Neural progenitor cell (in vitro differentiated cells): Measurements from ENCODE around the gene PRDX1. TPM values are rescaled to one million over a fixed set of nuclear protein-coding genes. Genes with fewer than 3 reads are reported as not detected.

Experiments
- DNase-seq: peaks from one replicate; pipeline ENCODE4 v3.0.0-alpha.2; 2016; ENCODE audit warnings: low spot score
- H2AFZ ChIP-seq: fragments of 200-600 bp; sonication (generic); replicated peaks from 2 replicates; pipeline ENCODE4 v1.6.1; 2016; ENCODE audit warnings: antibody characterized with exemption
- H3F3A ChIP-seq: fragments of 200-600 bp; sonication (generic); 2 replicates; pipeline ENCODE4 v1.6.1; 2016; ENCODE audit warnings: antibody characterized with exemption, low read depth
- H3K27ac ChIP-seq: fragments of 200-600 bp; sonication (generic); 2 replicates; pipeline ENCODE4 v1.5.1; 2016; ENCODE audit warnings: mild to moderate bottlenecking
- H3K27me3 ChIP-seq: fragments of 200-600 bp; sonication (generic); 2 replicates; pipeline ENCODE4 v1.6.1; 2016; ENCODE audit warnings: mild to moderate bottlenecking, moderate library complexity
- H3K36me3 ChIP-seq: fragments of 200-600 bp; sonication (generic); 2 replicates; pipeline ENCODE4 v1.5.1; 2016
- H3K4me1 ChIP-seq: fragments of 200-600 bp; sonication (generic); 2 replicates; pipeline ENCODE4 v1.6.1; 2016; ENCODE audit warnings: mixed run types
- H3K4me2 ChIP-seq: fragments of 200-600 bp; sonication (generic); 2 replicates; pipeline ENCODE4 v1.6.1; 2016
- H3K4me3 ChIP-seq: fragments of 200-600 bp; sonication (generic); 2 replicates; pipeline ENCODE4 v1.5.1; 2016
- H3K79me2 ChIP-seq: fragments of 200-600 bp; sonication (generic); 2 replicates; pipeline ENCODE4 v1.6.1; 2016; ENCODE audit warnings: low read depth
- H3K9ac ChIP-seq: fragments of 200-600 bp; sonication (generic); 2 replicates; pipeline ENCODE4 v1.6.1; 2016
- H3K9me3 ChIP-seq: fragments of 200-600 bp; sonication (generic); 2 replicates; pipeline ENCODE4 v1.5.1; 2016; ENCODE audit warnings: low read depth
- H4K20me1 ChIP-seq: fragments of 200-600 bp; sonication (generic); 2 replicates; pipeline ENCODE4 v1.6.1; 2016; ENCODE audit warnings: low read depth
- H3K27ac Mint-ChIP-seq: 3 replicates; pipeline ENCODE4 v1.8.0; 2021; ENCODE audit warnings: mixed read lengths
- H3K27me3 Mint-ChIP-seq: 2 replicates; pipeline ENCODE4 v1.8.0; 2022; ENCODE audit warnings: low read depth, mild to moderate bottlenecking, inconsistent platforms, moderate library complexity, mixed read lengths; ENCODE audit not compliant: insufficient read depth
- H3K36me3 Mint-ChIP-seq: 3 replicates; pipeline ENCODE4 v1.8.0; 2021; ENCODE audit warnings: mixed read lengths
- H3K4me1 Mint-ChIP-seq: 3 replicates; pipeline ENCODE4 v1.8.0; 2021; ENCODE audit warnings: mixed read lengths
- H3K4me3 Mint-ChIP-seq: 3 replicates; pipeline ENCODE4 v1.8.0; 2021; ENCODE audit warnings: mild to moderate bottlenecking, moderate library complexity, mixed read lengths
- H3K9me3 Mint-ChIP-seq: 3 replicates; pipeline ENCODE4 v1.8.0; 2020; ENCODE audit warnings: mixed read lengths
- EZH2 ChIP-seq: fragments of 200-600 bp; sonication (generic); IDR thresholded peaks from 2 replicates; pipeline ENCODE4 v1.6.1; 2017; ENCODE audit warnings: antibody characterized with exemption, mild to moderate bottlenecking, moderate library complexity
- EZH2phosphoT487 ChIP-seq: fragments of 200-600 bp; sonication (generic); IDR thresholded peaks from 2 replicates; pipeline ENCODE4 v1.6.1; 2017; ENCODE audit warnings: antibody characterized with exemption
- total RNA-seq: library from RNA; depleted of rRNA; stranded (reverse); fragments of >200 nt; gene quantifications from 2 replicates; pipeline ENCODE4 v1.2.3, GENCODE V29; 2015; ENCODE audit warnings: low replicate concordance
- TF ChIP-seq, protein P1 (sequence below): fragments of 200-600 bp; sonication (generic); IDR thresholded peaks from 2 replicates; pipeline ENCODE4 v1.5.1; 2017; ENCODE audit warnings: antibody characterized with exemption, mild to moderate bottlenecking

Gene PRDX1
- total RNA-seq, 1 donor from 2014 or later, result 653 TPM

DNA sequence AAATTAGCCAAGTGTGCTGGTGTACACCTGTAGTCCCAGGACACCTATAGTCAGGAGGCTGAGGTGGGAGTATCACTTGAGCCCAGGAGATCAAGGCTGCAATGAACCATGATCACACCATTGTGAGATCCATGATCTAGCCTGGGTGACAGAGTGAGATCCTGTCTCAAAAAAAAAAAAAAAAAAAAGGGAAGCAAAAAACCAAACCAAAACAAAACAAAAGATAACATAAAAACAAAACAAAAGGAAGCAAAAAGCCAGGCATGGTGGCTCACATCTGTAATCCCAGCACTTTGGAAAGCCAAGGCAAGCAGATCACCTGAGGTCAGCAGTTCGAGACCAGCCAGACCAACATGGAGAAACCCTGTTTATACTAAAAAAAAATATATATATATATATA is 19.5 kb upstream of the PRDX1 start:
- no peak overlapping the region for H2AFZ ChIP-seq
- no peaks in the 10 kb centered on the region for H4K20me1 ChIP-seq
- H3K9ac ChIP-seq, result no peak overlapping the region
- no peaks in the 10 kb centered on the region for H3K36me3 ChIP-seq
- no peaks in the 10 kb centered on the region for H3F3A ChIP-seq
- peaks cover 8% of the 10 kb centered on the region for H3K27me3 Mint-ChIP-seq
- no peak for DNase-seq
- no peaks in the 10 kb centered on the region for H3K9me3 Mint-ChIP-seq
- H3K27ac ChIP-seq, result no peak overlapping the region
- no peak overlapping the region for H3K4me3 ChIP-seq
- H3K27ac Mint-ChIP-seq, result no peak overlapping the region
- no peak overlapping the region for H3K4me2 ChIP-seq
- no peaks in the 10 kb centered on the region for H3K27me3 ChIP-seq
- TF ChIP-seq, protein P1, sequence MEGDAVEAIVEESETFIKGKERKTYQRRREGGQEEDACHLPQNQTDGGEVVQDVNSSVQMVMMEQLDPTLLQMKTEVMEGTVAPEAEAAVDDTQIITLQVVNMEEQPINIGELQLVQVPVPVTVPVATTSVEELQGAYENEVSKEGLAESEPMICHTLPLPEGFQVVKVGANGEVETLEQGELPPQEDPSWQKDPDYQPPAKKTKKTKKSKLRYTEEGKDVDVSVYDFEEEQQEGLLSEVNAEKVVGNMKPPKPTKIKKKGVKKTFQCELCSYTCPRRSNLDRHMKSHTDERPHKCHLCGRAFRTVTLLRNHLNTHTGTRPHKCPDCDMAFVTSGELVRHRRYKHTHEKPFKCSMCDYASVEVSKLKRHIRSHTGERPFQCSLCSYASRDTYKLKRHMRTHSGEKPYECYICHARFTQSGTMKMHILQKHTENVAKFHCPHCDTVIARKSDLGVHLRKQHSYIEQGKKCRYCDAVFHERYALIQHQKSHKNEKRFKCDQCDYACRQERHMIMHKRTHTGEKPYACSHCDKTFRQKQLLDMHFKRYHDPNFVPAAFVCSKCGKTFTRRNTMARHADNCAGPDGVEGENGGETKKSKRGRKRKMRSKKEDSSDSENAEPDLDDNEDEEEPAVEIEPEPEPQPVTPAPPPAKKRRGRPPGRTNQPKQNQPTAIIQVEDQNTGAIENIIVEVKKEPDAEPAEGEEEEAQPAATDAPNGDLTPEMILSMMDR, result no peak
- no peak for TF ChIP-seq EZH2
- TF ChIP-seq EZH2phosphoT487, result no peak
- no peak overlapping the region for H3K4me3 Mint-ChIP-seq
- no peaks in the 10 kb centered on the region for H3K4me1 ChIP-seq
- H3K36me3 Mint-ChIP-seq, result no peaks in the 10 kb centered on the region
- H3K9me3 ChIP-seq, result no peaks in the 10 kb centered on the region
- H3K79me2 ChIP-seq, result no peaks in the 10 kb centered on the region
- peaks cover 11% of the 10 kb centered on the region for H3K4me1 Mint-ChIP-seq

DNA sequence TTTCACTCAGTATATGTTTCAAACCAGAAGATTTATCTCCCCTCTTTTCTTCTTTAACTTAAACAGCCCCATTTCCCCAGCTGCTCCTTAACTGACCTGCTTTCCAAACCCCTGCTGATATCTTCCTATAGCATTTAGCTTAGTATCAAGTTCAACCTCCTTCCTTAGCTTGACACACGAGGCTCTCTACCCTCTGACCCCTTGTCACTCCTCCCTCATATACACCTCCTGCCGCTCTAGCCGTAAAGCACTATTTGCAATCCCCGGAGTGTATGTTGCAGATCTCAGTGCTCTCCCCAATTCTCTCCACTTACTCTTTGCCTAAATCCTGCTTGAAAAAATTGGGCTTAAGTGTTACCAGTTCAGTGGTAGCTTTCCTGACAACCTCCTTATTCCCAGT is 15.2 kb upstream of the PRDX1 start:
- Histone ChIP-seq H4K20me1 (no peaks in the 10 kb centered on the region), H2AFZ (no peak overlapping the region), H3K9ac (no peak overlapping the region), H3K4me1 (no peaks in the 10 kb centered on the region), H3K4me3 (no peak overlapping the region), H3K27me3 (no peaks in the 10 kb centered on the region), H3K27ac (no peak overlapping the region), H3K79me2 (no peaks in the 10 kb centered on the region), H3K4me2 (no peak overlapping the region), H3F3A (no peaks in the 10 kb centered on the region), H3K36me3 (no peaks in the 10 kb centered on the region), H3K9me3 (no peaks in the 10 kb centered on the region)
- H3K27ac Mint-ChIP-seq, result no peak overlapping the region
- H3K36me3 Mint-ChIP-seq, result no peaks in the 10 kb centered on the region
- no peak overlapping the region for H3K4me3 Mint-ChIP-seq
- no peaks in the 10 kb centered on the region for H3K9me3 Mint-ChIP-seq
- H3K4me1 Mint-ChIP-seq, result peaks cover 13% of the 10 kb centered on the region
- TF ChIP-seq, protein P1, result no peak
- no peak for TF ChIP-seq EZH2
- TF ChIP-seq EZH2phosphoT487, result no peak
- peaks cover 2% of the 10 kb centered on the region for H3K27me3 Mint-ChIP-seq
- DNase-seq, result no peak

DNA sequence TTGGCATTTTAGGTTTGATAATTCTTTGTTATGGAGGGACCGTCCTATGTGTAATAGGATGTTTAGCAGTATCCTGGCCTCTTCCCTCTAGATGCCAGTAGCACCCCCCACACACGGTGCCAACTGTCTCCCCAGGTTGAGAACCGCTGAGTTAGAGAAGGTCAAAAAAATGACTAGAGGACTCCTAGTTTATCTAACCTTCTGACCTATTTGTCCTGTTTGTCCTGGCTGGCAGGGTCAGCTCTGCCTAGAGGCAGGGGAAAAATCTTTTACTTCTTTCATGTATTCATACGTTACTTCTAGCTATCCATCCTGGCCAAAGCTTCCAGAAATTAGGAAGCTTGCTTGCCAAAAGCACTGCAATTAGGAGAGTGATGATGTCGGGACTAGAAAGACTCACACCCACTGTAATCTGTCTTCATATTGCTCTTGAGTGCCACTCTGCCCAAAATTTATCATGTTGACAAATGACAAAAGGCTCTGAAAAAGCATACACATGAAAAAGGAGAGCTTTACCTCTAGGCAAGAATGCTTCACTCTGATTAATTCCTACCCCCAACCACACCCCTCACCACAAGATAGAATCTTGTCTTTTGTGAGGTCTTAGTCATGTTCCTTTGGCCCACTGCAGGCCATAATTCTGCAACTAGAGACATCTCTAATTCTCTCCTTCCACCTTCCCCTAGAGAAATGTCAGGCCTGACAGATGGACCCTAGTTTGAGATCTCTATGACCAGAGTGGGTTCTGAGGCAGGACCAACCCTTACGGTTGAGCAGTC is 14.5 kb upstream of the PRDX1 start:
- no peak for DNase-seq
- Histone ChIP-seq H3K9me3 (no peaks in the 10 kb centered on the region), H3K4me2 (no peak overlapping the region), H3K4me1 (no peaks in the 10 kb centered on the region), H3K9ac (no peak overlapping the region), H4K20me1 (no peaks in the 10 kb centered on the region), H3K27me3 (no peaks in the 10 kb centered on the region), H3K79me2 (no peaks in the 10 kb centered on the region), H3K27ac (no peak overlapping the region), H3F3A (no peaks in the 10 kb centered on the region), H3K36me3 (no peaks in the 10 kb centered on the region), H2AFZ (no peak overlapping the region), H3K4me3 (no peak overlapping the region)
- H3K4me1 Mint-ChIP-seq, result peaks cover 13% of the 10 kb centered on the region
- no peak overlapping the region for H3K4me3 Mint-ChIP-seq
- no peaks in the 10 kb centered on the region for H3K9me3 Mint-ChIP-seq
- H3K27ac Mint-ChIP-seq, result no peak overlapping the region
- TF ChIP-seq EZH2 (no peak), EZH2phosphoT487 (no peak)
- TF ChIP-seq, protein P1, result no peak
- H3K36me3 Mint-ChIP-seq, result no peaks in the 10 kb centered on the region
- H3K27me3 Mint-ChIP-seq, result peaks cover 2% of the 10 kb centered on the region
